Measurements from ENCODE around the gene CFAP46.
"Not testable (repeated sequence)": the region's sequence is repeated elsewhere in the genome, so short reads cannot be mapped to it uniquely, and the experiment has no call there.

Gene CFAP46

DNA sequence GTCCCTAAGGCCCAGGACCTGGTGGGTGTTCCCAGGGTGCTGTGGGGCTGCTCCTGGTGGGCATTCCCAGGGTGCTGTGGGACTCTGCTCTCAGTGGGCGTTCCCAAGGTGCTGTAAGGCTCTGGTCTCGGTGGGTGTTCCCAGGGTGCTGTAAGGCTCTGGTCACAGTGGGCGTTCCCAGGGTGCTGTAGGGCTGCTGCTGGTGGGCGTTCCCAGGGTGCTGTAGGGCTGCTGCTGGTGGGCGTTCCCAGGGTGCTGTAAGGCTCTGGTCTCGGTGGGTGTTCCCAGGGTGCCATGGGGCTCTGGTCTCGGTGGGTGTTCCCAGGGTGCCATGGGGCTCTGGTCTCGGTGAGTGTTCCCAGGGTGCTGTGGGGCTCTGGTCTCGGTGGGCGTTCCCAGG, 99.1 kb downstream of the CFAP46 start:
- not testable (repeated sequence) for DNase-seq, ATAC-seq

- ATAC-seq = no peak
Observed at GRCh38 chr10:132842397-132842796, 100.0 kb downstream of the CFAP46 start.

GRCh38 chr10:132841615-132841975, 100.8 kb downstream of the CFAP46 start:
- no peak for ATAC-seq
- DNase-seq = no peak

More at GRCh38 chr10:132842397-132842796, 100.0 kb downstream of the CFAP46 start:
- DNase-seq = no peak

GRCh38 chr10:132840698-132841614, 101.4 kb downstream of the CFAP46 start:
- DNase-seq (no peak), ATAC-seq (no peak)

DNA sequence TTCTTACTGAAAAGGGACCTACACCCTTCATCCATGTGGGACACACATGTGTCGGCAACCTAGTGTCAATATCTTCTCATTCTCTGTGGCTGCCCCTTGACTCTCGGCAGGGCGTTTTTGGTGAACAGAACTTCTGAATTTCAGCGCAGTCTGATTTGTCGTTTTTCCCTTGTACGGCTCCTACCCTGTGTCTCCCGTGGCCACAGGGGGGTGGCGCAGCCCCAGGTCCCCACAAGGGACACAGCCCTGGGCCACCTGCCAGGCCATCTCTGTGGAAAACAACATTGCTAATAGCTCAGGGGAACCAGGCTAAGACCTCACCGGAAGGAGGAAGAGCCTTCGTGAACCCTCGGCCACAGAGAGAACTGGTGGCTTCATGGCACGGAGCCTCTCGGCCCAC, 103.3 kb downstream of the CFAP46 start:
- ATAC-seq (no peak), DNase-seq (no peak)

- no peak for DNase-seq
- ATAC-seq = no peak
Observed at GRCh38 chr10:132838346-132838970, 103.9 kb downstream of the CFAP46 start.

DNA sequence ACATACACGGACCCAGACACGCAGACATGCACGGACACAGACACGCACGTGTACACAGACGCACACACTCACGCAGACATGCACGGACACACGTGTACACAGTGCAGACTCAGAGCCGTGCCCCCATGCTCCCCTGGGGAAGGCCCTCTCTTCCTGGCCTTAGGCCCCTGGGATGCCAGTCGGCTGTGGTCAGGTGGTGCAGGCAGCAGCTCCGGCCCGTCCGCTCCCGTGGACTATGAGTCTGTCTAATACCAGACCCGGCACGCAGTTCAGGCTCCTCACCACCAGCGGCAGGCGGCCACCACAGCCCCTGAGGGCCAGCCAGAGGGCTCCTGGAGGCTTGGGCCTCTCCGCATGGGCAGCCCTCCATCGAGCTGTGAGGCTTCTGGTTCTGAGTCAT, 104.5 kb downstream of the CFAP46 start:
- no peak for ATAC-seq
- no peak for DNase-seq

DNA sequence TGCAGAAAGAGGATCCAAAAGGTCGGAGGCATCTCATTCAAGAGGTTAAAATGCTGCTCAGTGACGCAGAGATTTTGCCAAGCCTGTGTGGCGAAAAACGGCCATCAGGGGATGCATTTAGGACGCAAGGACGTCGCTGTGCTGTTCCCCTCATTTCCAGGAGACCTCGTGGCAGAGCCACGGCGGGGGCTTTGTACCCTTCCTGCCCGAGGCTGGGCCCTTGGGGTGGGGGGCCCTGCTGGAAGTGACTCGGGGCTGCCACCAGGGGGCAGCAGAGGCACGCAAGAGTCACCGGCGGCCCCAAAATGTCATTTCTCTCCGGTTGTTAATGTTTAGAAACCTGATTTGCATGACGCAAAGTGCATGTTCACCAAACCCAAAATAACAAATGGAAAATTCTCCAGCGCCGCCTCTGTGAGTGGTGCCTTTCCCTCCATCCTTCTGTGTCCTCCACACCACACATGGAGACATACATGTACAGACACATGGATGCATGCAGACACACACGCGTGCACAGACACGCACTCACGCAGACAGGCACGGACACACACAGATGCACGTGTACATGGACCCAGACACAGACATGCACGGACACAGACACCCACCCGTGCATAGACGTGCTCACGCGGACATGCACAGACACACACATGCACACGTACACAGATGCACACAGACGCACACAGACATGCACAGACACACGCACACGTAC, 105.4 kb downstream of the CFAP46 start:
- DNase-seq = peak; percentile 56
- no peak for ATAC-seq

DNA sequence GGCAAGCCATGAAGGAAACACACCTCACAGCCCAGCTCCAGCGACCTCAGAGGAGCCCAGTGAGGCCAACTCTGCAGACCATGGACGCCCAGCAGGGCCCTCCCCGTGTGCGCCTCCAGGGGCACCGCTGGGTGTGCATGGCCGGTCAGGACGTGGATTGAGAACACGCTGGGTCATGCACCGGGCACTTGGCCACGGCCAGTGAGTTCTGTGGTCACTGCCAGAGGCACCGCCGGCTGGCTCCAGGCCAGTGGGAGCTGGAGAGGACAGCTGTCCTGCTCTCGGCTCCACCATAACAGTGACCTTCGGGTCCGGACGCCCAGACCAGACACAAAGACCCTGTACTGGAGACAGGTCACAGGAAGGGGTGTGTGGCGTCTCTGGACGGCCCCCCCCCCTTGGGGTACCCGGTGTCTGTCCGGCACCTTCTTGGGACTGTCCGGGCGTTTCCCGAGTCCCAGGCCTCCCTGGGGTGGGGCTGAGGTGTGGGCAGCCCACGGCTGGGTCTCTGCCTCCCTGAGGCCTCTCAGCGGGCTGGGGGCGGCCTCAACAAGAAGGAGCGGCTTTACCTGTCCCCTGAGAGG, 106.0 kb downstream of the CFAP46 start:
- DNase-seq = no peak

GRCh38 chr10:132835848-132836233, 106.5 kb downstream of the CFAP46 start:
- ATAC-seq = no peak
- DNase-seq = no peak

More for the DNA sequence above, 106.0 kb downstream of the CFAP46 start:
- ATAC-seq = peak; percentile 7

GRCh38 chr10:132834891-132835847, 107.2 kb downstream of the CFAP46 start:
- ATAC-seq (peak; percentile 29), DNase-seq (no peak)

- DNase-seq (no peak), ATAC-seq (no peak)
Observed at GRCh38 chr10:132834311-132834761, 108.0 kb downstream of the CFAP46 start.

- DNase-seq (no peak), ATAC-seq (no peak)
Observed at GRCh38 chr10:132833421-132834111, 108.8 kb downstream of the CFAP46 start.

- DNase-seq = no peak
- ATAC-seq = no peak
Observed at GRCh38 chr10:132832186-132832969, 110.0 kb downstream of the CFAP46 start.

DNA sequence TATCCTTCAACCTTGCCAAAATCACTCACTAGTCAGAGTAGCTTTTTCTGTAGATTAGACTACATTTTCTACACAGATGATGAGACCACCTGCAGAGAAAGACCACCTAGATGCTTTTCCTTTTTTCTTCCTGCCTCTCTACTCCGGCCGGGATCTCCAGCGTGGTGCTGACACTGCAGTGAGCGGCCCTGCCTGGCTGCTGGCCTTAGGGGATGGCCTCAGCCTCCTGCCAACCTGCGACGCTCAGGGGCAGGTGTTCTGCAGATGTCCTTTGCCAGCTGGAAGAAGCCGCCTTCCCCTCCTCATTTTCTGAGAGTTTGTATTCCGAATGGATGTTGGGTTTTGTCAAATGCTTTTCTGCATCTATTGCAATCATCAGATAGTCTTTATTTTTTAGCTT, 113.0 kb downstream of the CFAP46 start:
- DNase-seq (no peak), ATAC-seq (no peak)

DNA sequence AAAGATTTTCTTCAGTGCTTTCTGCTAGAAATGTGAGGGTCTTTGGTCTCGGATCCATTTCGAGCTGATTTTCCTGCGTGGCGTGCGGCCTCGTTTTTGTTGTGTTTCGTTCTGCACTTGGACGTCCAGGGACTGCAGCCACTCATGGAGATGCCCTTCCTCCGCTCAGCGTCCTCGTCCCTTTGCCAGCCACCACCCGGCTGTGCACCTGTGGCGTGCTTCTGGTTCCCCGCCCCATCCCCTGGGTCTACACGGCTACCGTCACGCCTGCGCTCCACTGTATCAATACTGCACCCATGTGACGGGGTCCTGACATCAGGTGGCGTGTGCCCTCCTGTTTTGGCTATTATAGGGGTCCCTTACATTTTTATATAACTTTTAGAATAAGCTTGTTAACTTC, 113.7 kb downstream of the CFAP46 start:
- DNase-seq (no peak), ATAC-seq (no peak)

DNA sequence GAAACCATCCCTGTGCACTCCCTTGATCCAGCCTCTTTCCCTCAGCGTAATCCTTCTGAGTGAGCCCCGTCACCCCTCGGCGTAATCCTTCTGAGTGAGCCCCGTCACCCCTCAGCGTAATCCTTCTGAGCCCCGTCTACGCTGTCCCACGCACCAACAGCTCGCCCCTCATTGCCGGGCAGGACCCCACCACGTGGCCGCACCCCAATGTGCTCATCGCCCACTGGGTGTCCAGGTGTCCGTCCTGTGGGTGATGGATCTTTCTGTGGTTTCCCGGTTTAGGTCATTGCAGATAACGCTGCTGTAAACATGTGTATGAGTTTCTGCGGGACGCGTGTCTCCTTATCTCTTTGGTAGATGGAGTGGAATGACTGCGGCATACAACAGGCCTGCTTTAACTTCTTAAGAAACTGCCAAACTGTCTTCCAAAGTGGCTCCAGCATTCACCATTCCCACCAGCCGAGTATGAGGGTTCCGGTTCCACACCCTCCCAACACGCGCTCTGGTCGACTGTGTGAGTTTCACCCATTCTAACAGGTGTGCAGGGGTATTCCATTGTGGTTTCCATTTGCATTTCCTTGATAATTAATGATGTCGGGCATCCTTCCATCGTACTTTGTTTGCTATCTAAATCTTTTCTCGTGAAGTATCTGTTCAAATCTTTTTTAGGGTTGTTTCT, 114.4 kb downstream of the CFAP46 start:
- ATAC-seq (no peak), DNase-seq (no peak)

GRCh38 chr10:132827423-132827789, 115.0 kb downstream of the CFAP46 start:
- DNase-seq = no peak
- no peak for ATAC-seq
